ENCODE data around the gene TRAPPC4. TPM values are rescaled to one million over a fixed set of nuclear protein-coding genes. Genes with fewer than 3 reads are reported as not detected.

The TRAPPC4 gene
- total and polyA plus RNA-seq, 2 of the 8 experiments (the other 6 are each of a cell fraction or from before 2014, with no cell fraction given) = 94.3 to 223 TPM

DNA sequence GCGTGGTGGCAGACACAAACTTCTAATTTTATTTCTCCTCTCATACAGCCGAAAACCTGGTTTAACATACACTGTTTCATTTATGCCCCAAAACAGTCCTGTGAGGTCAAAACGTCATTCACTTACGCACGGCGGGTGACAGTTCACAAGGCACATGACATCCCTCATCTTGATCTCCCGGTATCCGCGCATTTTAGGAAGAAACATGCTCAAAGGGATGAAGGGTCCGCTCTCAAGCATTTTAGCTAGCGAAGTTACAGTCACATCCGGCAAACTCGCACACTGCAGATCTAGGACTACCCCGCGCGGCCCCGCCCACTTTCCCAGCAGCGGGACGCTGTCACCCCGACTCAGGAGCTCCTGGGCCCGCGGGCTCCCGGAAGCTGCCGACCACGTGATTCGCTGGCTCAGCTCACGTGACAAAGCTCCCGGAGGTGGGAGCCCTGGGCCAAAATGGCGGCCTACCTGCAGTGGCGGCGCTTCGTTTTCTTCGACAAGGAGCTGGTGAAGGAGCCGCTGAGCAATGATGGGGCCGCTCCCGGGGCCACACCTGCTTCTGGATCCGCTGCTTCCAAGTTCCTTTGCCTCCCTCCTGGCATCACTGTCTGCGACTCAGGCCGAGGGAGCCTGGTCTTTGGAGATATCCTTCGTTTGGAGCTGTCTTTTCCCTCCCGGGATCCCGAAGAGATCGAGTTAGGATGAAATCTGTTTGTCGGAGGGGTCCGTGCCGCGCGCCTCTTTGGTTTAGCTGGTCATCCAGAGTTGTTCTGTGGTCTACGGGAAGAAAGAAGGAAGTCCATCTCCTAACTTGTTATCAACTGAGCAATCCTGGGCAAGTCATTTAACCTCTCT is 49.0 kb downstream of the TRAPPC4 start, which contains the start of gene VPS11:
TSS of gene VPS11 (plus strand) at position 448 of the 852 bp plus-strand sequence. CDS start at position 454, 6 bp downstream.
- Histone ChIP-seq H3K23ac (ENCODE audit: insufficient read length) (no peak within 1 kb of the TSS), H3K27ac (ENCODE audit: low read depth, low read length) (peak within 1 kb of the TSS; percentile 82), H3K56ac (replicated peaks; ENCODE audit: insufficient read length, low read depth, low read length) (no peak within 1 kb of the TSS), H3K18ac (ENCODE audit: extremely low read depth, low read length) (no peak within 1 kb of the TSS), H3K4me2 (ENCODE audit: insufficient read depth in 1 of 2, low read depth in 2 of 2, low read length in 2 of 2) (peak within 1 kb of the TSS; percentile 82 to 89), H2BK12ac (ENCODE audit: low read depth, low read length) (no peak within 1 kb of the TSS), H3K79me2 (ENCODE audit: control insufficient read depth in 1 of 2, insufficient read depth in 2 of 2, low read length in 2 of 2) (peaks cover 0 to 13% of the 10 kb centered on the region in 2 experiments; a peak in 2 of 4 replicates), H4K5ac (ENCODE audit: insufficient read length, low read depth, low read length) (no peak within 1 kb of the TSS), H3K9me3 (ENCODE audit: insufficient read depth in 2 of 2, low read depth in 1 of 2, low read length in 1 of 2) (no peaks in the 10 kb centered on the region), H3K4me1 (replicated peaks in 1 of 4; ENCODE audit: control insufficient read depth in 3 of 4, insufficient read depth in 4 of 4, low read length in 3 of 4) (no peaks in the 10 kb centered on the region; a peak in 1 of 7 replicates), H3K36me3 (ENCODE audit: control insufficient read depth in 2 of 4, insufficient read depth in 4 of 4, low read length in 3 of 4) (peaks cover 7 to 18% (median 14%) of the 10 kb centered on the region in 4 experiments; a peak in 6 of 8 replicates), H4K20me1 (replicated peaks in 1 of 2; ENCODE audit: control insufficient read depth in 1 of 2, insufficient read depth in 2 of 2, low read length in 2 of 2) (no peaks in the 10 kb centered on the region), H2BK120ac (replicated peaks; ENCODE audit: low read depth, low read length) (no peak within 1 kb of the TSS), H3K79me1 (ENCODE audit: low read depth, low read length) (no peaks in the 10 kb centered on the region; the same call in 1 of the 2 replicates), H2AFZ (ENCODE audit: low read length) (peak within 1 kb of the TSS; percentile 97), H2BK5ac (ENCODE audit: low read depth, low read length) (no peak within 1 kb of the TSS), H2BK15ac (ENCODE audit: low read length) (no peak within 1 kb of the TSS), H3K23me2 (ENCODE audit: low read depth, low read length) (no peaks in the 10 kb centered on the region; the same call in 1 of the 2 replicates), H2AK5ac (ENCODE audit: low read depth, low read length) (no peak within 1 kb of the TSS), H3K27me3 (replicated peaks in 1 of 4; ENCODE audit: control insufficient read depth in 3 of 4, extremely low read depth in 1 of 4, insufficient read depth in 3 of 4, low read length in 3 of 4) (no peaks in the 10 kb centered on the region), H3K4me3 (ENCODE audit: extremely low read depth in 1 of 4, insufficient read depth in 2 of 4, low read depth in 3 of 4, low read length in 4 of 4) (peak within 1 kb of the TSS; percentile 82 to 100 (median 98)), H2BK20ac (ENCODE audit: low read length) (no peak within 1 kb of the TSS), H4K8ac (ENCODE audit: extremely low read depth, insufficient read depth, low read length) (peak within 1 kb of the TSS; percentile 99; the same call in 1 of the 2 replicates), H3K4ac (replicated peaks; ENCODE audit: insufficient read length, low read depth, low read length) (no peak within 1 kb of the TSS), H3K9ac (replicated peaks in 1 of 4; ENCODE audit: extremely low read depth in 1 of 4, low read depth in 3 of 4, low read length in 3 of 4) (peak within 1 kb of the TSS; percentile 81 to 96 (median 90)), H4K91ac (replicated peaks; ENCODE audit: insufficient read length, low read length) (no peak within 1 kb of the TSS), H3K14ac (ENCODE audit: insufficient read length) (no peak within 1 kb of the TSS)
- DNase-seq (ENCODE audit: low read depth in 1 of 2, low spot score in 2 of 2) (peak; percentile 87 to 96), FAIRE-seq (no peak)
- CTCF ChIA-PET (ENCODE audit: partially characterized antibody) = interaction anchor here (0.5 to 2.2 kb wide), 9 partner anchors 11 to 275 kb away, joined by 3 to 8 read pairs (median 3); partner anchors contain the start of gene HYOU1
- POLR2A ChIA-PET (ENCODE audit: partially characterized antibody) = interaction anchor here (0.8 to 3.2 kb wide), 23 partner anchors 8 to 249 kb away, joined by 3 to 24 read pairs (median 4); partner anchors contain the start of genes C2CD2L, CENATAC, HMBS and HYOU1
- WGBS, 2 experiments (ENCODE audit: extremely low coverage in 1 of 2, insufficient coverage in 1 of 2, insufficient read length in 1 of 2, insufficient replicate concordance in 2 of 2, low coverage in 1 of 2, low lambda C conversion rate in 2 of 2, missing lambda C conversion rate in 1 of 2) = 2% methylated on average over 47 of the region's 49 CpGs; no CpG with 5 or more reads in 1 of the 2 experiments
- TF ChIP-seq RBBP5 (IDR thresholded peaks at IDR 0.05; ENCODE audit: borderline replicate concordance, low read depth, low read length) (no peak), RXRA (IDR thresholded peaks at IDR 0.05; ENCODE audit: insufficient read depth, low read depth, low read length) (no peak), SIN3A (conservative IDR thresholded peaks at IDR 0.05 in 1 of 2, IDR thresholded peaks at IDR 0.05 in 1 of 2; ENCODE audit: low read depth in 1 of 2, low read length in 2 of 2) (peak; percentile 96 to 99; a peak in 3 of 4 replicates), TAF7 (optimal IDR thresholded peaks at IDR 0.05; ENCODE audit: borderline replicate concordance, low read depth, low read length) (peak; percentile 77), MAFK (IDR thresholded peaks at IDR 0.05; ENCODE audit: low read depth, low read length) (no peak)
- TF ChIP-seq, protein P1, sequence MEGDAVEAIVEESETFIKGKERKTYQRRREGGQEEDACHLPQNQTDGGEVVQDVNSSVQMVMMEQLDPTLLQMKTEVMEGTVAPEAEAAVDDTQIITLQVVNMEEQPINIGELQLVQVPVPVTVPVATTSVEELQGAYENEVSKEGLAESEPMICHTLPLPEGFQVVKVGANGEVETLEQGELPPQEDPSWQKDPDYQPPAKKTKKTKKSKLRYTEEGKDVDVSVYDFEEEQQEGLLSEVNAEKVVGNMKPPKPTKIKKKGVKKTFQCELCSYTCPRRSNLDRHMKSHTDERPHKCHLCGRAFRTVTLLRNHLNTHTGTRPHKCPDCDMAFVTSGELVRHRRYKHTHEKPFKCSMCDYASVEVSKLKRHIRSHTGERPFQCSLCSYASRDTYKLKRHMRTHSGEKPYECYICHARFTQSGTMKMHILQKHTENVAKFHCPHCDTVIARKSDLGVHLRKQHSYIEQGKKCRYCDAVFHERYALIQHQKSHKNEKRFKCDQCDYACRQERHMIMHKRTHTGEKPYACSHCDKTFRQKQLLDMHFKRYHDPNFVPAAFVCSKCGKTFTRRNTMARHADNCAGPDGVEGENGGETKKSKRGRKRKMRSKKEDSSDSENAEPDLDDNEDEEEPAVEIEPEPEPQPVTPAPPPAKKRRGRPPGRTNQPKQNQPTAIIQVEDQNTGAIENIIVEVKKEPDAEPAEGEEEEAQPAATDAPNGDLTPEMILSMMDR (IDR thresholded peaks at IDR 0.05; ENCODE audit: control extremely low read depth in 1 of 3, insufficient read depth in 1 of 3, low read depth in 1 of 3, low read length in 3 of 3) = no peak
- TF ChIP-seq, protein P2, sequence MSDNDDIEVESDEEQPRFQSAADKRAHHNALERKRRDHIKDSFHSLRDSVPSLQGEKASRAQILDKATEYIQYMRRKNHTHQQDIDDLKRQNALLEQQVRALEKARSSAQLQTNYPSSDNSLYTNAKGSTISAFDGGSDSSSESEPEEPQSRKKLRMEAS (IDR thresholded peaks at IDR 0.05) = peak; percentile 69
